HTR-8/SVneo (cell line): ENCODE data around the gene NEU1.
A peak's percentile ranks its signal among the peaks of the same experiment; 100 is the strongest.
"Not testable (repeated sequence)": the region's sequence is repeated elsewhere in the genome, so short reads cannot be mapped to it uniquely, and the experiment has no call there.

Experiments
- DNase-seq: peaks from one replicate; pipeline ENCODE4 v3.0.0; 2011; ENCODE audit warnings: low spot score, mixed read lengths; ENCODE audit not compliant: insufficient read length
- FAIRE-seq: peaks from 2 replicates; lab custom pipeline; 2011; peaks lifted over from hg19 to GRCh38; lab: Jason Lieb, UNC

Gene NEU1

DNA sequence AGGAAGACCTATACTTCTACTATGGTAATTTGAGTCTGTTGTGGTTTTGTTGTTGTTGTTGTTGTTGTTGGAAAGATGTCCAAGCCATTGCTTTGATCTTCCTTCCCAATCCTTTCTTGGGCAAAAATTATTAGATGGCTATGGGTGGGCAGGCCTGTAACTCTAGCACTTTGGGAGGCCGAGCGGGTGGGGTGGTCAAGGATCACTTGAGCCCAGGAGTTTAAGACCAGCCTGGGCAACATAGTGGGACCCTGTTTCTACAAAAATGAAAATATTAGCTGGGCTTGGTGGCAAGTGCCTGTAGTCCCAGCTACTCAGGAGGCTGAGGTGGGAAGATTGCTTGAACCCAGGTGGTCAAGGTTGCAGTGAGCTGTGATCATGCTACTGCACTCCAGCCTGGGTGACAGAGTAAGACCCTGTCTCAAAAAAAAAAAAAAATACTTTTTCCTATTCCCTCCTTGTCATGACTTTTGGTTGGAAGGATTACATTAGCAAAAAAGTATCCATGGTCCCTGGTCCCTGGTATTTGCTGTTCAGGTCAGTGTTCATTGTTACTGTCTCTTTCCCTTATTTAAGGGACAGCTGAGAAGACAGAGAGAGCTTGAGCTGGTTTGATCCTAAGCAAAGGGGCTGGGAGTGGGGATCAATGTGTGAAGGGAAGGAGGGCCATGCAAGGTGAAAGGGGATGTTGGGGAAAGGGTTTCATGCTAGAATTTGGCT, 11.7 kb downstream of the NEU1 start:
- DNase-seq (no peak), FAIRE-seq (no peak)

DNA sequence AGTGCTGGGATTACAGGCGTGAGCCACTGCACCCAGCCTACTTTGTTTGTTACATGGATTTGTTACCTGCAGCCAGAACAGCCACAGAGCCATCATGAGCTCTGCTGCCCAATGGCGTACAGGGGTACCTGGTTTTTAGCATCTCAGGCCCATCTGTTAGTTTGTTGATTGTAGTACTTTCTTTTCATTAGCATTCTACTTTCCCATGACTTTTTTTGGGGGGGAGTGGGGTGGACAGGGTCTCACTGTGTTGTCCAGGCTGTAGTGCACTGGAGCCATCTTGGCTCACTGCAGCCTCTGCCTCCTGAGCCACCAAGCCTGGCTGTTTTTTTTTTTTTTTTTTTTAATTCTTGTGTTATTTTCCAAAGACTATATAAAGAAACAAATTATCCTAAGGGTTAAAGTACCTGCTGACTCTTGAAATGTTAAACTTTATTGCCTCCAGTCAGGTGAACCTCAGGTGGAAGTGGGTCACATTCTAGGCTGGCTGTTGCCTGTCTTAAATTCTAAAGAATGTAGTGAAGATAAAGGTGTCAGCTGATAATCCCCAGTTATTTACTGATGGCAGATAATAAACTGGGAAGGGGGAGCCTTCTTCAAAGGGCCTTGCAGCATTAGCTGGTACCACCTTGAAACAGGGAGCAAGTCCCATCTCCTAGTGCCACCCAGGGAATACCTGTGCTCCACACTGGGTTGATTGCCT, 15.2 kb downstream of the NEU1 start:
- FAIRE-seq: no peak

DNA sequence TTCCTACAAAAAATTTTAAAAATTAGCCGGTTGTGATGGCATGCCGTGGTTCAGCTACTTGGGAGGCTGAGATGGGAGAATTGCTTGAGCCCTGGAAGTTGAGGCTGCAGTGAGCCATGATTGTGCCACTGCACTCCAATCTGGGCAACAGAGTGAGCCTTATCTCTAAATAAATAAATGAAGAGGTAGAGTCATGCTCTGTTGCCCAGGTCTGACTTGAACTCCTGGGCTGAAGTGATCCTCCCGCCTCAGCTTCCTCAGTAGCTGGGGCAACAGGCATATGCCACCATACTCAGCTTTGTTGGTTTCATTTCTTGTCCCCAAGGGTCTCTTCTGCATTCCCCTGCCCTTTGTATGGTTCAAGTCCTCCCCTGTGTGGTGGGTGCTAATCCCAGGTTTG, 18.1 kb downstream of the NEU1 start:
- FAIRE-seq: no peak

More for the DNA sequence above, 15.2 kb downstream of the NEU1 start:
- DNase-seq: no peak

DNA sequence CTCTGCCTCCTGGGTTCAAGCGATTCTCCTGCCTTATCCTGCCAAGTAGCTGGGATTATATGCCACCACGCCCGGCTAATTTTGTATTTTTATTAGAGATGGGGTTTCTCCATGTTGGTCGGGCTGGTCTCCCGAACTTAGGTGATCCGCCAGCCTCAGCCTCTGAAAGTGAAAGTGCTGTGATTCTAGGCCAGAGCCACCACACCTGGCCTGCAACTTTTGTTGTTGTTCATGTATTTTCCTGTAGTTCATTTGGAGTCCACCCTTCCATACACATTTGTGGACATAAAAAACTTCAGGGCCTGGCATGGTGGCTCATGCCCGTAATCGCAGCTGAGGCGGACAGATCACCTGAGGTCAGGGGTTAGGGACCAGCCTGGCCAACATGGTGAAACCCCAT, 20.6 kb downstream of the NEU1 start:
- DNase-seq (no peak), FAIRE-seq (no peak)

More for the DNA sequence above, 18.1 kb downstream of the NEU1 start:
- no peak for DNase-seq

DNA sequence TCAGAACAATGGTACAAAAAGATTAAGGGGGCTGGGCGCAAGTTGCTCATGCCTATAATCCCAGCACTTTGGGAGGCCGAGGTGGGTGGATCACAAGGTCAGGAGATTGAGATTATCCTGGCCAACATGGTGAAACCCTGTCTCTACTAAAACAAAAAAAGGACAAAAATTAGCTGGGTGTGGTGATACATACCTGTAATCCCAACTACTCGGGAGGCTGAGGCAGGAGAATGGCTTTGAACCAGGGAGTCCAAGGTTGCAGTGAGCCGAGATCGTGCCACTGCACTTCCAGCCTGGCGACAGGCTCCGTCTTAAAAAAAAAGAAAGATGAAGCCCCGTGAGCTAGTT, 22.9 kb downstream of the NEU1 start:
- FAIRE-seq: not testable (repeated sequence)

DNA sequence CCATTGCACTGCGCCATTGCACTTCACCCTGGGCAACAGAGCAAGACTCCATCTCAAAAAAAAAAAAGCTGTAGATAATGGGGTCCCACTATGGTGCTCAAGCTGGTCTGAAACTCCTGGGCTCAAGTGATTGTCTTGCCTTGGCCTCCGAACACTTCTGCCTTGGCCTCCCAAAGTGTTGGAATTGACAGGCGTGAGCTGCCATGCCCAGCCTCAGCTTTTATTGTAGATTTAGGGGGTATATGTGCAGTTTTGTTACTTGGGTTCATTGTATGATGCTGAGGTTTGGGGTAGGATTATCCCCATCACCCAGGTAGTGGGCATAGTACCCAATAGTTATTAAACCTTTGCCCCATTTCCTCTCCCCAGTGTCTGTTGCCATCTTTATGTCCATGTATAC, 23.7 kb downstream of the NEU1 start:
- DNase-seq (no peak), FAIRE-seq (no peak)

More for the DNA sequence above, 22.9 kb downstream of the NEU1 start:
- not testable (repeated sequence) for DNase-seq

DNA sequence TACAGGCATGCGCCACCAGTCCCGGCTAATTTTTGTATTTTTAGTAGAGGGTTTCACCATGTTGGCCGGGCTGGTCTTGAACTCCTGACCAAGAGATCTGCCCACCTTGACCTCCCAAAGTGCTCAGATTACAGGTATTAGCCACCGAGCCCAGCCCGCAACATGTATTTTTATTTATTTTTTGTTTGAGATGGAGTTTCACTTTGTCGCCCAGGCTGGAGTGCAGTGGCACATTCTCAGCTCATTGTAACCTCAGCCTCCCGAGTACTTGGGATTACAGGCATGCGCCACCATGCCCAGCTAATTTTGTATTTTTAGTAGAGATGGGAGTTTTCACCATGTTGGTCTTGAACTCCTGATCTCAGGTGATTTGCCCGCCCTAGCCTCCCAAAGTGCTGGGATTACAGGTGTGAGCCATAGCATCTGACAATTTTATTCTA, 24.5 kb downstream of the NEU1 start:
- FAIRE-seq: not testable (repeated sequence)

DNA sequence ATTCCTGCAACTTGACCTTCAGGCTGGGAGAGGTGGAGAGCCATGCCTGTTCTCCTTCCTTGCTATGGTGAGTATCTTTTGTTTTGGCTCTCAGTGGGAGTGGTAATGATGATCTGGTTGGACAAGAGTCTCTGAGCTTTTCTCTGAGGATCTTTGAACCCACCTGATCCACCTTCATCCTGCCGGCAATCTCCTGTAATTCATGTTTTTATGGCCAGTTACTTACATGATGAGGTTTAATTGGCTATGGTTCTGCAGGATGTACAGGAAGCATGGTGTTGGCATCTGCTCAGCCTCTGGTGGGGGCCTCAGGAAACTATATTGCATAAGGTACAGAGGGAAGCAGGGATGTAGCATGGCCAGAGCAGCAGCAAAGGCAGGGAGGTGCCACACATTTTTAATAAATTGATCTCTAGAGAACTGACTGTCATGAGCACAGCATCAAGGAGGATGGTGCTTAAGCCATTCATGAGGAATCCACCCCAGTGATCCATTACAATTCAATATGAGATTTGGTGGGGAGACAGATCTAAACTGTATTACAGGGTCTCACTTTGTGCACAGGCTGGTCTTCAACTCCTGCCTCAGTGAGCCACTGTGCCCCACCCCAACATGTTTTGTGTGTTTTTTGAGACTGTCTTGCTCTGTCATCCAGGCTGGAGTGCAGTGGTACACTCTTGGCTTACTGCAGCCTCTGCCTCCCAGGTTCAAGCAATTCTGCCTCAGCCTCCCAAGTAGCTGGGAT, 25.1 kb downstream of the NEU1 start:
- DNase-seq: no peak
- no peak for FAIRE-seq

More for the DNA sequence above, 24.5 kb downstream of the NEU1 start:
- DNase-seq: not testable (repeated sequence)

DNA sequence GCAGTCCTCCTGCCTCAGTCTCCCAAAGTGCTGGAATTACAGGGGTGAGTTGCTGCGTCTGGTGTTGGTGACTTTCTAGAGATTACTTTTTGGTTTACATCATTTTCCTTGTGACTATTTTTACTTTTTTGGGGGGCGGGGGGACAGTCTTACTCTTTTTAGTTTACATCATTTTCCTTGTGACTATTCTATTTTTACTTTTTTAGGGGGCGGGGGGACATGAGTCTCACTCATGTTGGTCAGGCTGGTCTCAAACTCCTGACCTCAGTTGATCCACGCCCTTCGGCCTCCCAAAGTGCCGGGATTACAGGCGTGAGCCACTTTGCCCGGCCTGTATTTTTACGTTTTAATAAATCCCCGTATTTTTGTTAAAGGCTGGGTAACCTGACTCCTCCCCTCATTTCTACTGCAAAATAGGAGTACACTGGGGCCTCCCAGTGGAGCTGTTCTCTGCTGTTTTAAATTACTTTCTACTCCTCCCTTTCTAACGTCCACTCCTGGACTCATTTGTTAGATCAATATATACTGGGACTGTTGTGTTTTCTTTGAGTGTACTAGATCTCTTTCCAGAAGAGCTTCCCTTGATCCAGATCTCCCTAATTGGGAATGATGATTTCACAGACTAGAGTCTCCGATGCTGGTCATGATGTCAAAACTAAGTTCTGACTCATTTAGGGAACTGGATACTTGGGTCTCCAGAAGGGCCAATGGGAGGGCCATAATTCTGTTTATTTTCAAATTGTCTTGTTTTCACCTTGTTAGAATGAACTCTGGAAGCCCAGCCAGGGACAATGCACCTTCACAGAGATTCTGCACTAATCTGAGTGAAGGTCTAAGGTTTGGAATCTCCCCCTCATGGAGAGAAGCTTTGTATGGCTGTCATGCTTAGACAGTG, 25.9 kb downstream of the NEU1 start:
- FAIRE-seq (no peak), DNase-seq (no peak)

DNA sequence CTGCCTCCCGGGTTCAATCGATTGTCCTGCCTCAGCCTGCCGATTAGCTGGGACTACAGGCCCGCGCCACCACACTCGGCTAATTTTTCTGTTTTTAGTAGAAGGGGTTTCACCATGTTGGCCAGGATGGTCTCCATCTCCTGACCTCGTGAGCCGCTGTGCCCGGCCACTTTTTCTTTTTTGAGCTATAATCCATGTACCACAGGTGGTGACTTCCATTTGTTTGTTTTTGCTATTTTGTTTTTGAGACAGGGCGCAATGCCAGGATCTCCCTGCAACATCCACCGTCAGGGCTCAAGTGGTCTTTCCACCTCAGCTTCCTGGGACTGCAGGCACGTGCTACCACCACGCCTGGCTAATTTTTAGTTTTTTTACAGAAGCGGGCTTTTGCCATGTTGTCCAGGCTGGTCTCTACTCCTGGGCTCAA, 26.6 kb downstream of the NEU1 start:
- no peak for FAIRE-seq
- no peak for DNase-seq

DNA sequence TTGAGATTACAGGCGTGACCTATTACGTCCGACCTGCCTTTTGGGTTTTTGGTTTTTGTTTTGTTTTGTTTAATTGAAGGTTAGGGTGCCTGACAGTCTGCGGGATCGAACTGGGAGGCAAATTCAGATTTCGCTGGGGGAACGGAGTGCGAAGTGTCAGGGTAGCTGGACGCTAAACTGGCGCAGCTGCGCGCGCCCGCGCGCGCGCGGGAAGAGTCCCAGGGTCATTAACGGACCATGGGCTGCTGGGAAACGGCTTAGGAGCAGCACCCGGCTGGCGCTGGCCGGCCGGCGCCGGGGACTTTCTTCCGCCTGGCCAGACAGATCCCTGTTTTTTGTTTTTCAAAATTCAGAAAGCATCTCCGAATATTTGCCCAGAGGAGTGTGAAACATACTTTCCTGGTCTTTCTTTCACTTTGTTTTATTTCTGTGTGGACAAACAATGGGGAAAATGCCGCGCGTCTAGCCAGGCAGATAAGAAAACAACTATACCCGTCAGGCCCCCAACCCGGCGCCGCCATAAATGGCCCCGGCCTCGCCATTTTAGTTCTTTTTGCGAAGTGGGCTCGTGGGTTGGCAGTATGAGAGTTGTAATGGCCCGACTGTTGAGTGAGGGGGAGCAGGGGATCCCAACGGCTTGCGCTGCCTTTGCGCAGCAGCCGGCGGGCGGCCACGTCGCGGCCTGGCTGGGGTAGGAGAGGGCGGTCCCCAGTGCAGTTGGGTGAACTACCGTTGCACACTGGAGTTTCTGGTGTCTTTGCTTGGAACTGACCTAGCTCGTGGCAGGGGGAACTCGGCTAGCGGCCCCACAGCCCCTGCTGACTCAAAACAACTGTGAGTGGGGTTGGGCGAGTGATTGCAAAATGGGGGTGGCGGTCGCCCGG, 28.0 kb downstream of the NEU1 start:
- FAIRE-seq (no peak), DNase-seq (peak; percentile 91)

DNA sequence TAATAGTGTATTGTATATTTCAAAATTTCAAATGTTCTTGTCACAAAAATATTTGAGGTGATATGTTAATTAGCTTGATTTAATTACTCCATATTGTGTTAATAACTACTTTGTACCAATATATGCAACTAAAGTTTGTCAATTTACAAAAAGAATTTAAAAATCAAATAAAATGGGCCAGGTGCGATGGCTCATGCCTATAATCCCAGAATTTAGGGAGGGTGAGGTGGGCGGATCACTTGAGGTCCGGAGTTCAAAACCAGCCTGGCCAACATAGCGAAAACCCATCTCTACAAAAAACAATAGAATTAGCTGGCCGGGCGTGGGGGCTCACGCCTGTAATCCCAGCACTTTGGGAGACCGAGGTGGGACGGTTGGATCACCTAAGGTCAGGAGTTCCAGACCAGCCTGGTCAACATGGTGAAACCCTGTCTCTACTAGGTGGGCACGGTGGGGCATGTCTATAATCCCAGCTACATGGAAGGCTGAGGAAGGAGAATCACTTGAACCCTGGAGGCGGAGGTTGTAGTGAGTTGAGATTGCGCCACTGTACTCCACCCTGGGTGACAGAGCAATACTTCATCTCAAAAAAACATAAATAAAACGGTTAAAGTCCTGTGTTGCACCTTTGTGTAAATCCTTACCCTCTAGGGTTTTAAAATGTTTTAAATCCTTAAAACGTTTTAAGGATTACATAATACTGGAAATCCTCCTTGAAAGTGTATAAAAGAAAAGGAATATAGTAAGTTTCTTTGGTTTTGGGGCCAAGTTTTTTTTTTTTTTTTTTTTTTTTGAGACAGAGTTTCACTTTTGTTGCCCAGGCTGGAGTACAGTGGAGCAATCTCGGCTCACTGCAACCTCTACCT, 31.0 kb downstream of the NEU1 start:
- FAIRE-seq: no peak
- no peak for DNase-seq

DNA sequence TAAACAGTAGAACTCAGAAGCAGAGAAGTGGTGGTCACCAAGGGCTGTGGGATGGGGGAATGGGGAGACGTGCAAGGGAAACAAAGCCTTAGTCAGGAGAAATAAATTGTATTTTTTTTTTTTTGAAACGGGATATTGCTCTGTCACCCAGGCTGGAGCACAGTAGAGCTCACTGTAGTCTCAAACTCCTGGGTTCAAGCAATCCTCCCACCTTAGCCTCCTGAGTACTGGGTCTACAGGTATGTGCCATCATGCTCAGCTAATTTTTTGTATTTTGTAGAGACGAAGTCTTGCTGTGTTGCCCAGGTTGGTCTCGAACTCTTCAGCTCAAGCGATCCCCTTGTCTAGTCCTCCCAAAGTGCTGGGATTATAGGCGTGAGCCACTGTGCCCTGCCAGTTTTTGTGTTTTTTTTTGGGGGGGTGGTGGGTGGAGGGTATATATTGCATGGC, 31.7 kb downstream of the NEU1 start:
- no peak for FAIRE-seq
- DNase-seq: no peak

DNA sequence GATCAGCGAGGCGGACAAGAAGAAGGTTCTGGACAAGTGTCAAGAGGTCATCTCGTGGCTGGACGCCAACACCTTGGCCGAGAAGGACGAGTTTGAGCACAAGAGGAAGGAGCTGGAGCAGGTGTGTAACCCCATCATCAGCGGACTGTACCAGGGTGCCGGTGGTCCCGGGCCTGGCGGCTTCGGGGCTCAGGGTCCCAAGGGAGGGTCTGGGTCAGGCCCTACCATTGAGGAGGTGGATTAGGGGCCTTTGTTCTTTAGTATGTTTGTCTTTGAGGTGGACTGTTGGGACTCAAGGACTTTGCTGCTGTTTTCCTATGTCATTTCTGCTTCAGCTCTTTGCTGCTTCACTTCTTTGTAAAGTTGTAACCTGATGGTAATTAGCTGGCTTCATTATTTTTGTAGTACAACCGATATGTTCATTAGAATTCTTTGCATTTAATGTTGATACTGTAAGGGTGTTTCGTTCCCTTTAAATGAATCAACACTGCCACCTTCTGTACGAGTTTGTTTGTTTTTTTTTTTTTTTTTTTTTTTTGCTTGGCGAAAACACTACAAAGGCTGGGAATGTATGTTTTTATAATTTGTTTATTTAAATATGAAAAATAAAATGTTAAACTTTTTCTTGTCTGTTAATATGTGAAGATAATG, 32.9 kb downstream of the NEU1 start:
- FAIRE-seq: no peak
- no peak for DNase-seq

DNA sequence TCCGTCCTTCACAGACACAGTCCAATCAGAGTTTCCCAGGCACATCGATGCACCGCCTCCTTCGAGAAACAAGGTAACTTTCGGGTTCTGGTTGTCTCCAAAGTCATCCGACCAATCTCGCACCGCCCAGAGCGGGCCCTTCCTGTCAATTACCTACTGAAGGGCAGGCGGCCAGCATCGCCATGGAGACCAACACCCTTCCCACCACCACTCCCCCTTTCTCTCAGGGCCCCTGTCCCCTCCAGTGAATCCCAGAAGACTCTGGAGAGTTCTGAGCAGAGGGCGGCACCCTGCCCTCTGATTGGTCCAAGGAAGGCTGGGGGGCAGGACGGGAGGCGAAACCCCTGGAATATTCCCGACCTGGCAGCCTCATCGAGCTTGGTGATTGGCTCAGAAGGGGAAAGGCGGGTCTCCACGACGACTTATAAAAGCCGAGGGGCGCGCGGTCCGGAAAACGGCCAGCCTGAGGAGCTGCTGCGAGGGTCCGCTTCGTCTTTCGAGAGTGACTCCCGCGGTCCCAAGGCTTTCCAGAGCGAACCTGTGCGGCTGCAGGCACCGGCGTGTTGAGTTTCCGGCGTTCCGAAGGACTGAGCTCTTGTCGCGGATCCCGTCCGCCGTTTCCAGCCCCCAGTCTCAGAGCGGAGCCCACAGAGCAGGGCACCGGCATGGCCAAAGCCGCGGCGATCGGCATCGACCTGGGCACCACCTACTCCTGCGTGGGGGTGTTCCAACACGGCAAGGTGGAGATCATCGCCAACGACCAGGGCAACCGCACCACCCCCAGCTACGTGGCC, 35.1 kb downstream of the NEU1 start, which contains the start of gene HSPA1B:
TSS of gene HSPA1B (plus strand) at position 453 of the 794 bp plus-strand sequence. CDS start at position 666, 213 bp downstream.
- peak; percentile 98 for DNase-seq
- FAIRE-seq: peak; percentile 58

DNA sequence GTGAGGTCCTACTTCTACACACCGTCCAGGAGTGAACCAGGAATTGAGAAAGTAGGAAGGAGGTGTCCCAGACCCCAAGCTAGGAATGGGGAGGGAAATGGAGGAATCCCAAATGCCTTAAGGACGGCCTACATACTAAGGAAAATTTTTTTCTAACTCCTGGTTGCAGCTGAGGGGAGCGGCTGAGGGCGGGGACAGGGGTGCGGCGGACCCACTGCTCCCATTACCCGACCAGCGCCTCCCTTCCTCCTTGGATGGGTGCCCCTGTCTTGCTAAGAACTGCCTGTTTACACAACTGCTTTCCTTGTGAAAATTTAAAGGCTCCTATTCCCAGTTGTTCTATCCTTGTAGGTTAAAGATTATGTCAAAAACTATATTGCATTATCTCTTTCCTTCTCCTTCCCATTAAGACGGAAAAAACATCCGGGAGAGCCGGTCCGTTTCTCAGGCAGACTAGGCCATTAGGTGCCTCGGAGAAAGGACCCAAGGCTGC, 35.8 kb downstream of the NEU1 start:
- DNase-seq (peak; percentile 84), FAIRE-seq (no peak)
